NCI-H2196 (cell line): ENCODE measurements around the gene SPAG8.

Source experiments
- DNase-seq: peaks from one replicate; lab custom pipeline; 2025; ENCODE audit not compliant: unreplicated experiment; lab: John Stamatoyannopoulos, UW

SPAG8 gene

DNA sequence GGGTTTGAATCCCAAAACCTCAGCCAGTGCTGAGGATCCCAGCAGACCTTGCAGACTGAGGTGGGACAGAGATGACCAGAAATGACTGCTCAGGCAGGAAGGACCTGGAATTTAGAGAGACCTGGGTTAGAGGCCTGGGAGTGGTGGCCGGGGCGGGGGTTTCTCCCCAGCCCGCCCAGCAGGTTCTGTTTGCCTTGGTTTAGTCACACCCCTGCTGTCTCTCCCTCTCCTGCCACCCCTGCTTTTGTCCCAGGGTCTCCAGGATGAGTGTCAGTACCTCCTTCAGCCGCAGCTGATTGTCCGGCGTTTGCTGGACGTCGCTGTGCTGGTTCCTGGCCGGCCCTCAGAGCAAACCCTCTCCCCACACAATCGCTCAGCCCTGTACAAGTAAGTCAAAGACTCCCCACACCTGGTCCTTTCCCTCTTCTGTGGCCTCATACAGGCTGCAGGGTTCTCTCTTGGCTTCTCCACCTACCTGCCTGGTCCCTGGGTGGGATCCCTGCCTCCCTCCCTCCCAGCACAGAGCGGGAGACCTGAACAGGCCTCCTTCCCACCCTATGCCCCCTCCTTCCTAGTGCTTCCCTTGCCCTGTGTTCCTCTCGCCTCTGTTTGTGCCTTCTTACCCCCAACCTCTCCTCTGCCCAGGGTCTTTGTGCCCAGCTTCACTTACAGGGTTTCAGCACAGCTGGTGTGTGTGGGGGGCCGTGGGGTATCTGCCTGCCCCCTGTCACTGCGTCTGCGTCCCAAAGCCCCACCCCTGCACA is 29.0 kb upstream of the SPAG8 start:
- no peak for DNase-seq

DNA sequence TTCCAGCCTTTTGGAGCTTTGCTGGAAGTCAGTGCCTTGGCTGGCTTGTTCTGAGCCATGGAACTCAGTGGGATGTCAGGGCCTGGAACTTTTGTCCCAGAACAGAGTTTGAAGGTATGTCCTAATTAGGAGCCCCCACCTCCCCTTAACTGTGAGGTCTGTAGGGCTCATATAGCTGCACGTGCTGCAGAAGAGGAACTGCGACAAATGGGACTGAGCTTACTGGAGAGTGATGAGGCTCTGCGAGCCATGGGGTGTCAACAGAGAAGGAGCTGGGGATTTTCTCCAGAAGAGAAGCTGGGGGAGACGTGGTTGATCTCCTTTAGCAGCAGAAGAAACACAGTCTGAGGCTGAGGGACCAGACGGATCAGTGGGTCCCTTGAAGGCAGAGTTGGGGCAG is 27.9 kb upstream of the SPAG8 start:
- DNase-seq = no peak

GRCh38 chr9:35836595-35836994 is 24.5 kb upstream of the SPAG8 start:
- DNase-seq = no peak

- no peak for DNase-seq
Observed at GRCh38 chr9:35835766-35836165, 23.7 kb upstream of the SPAG8 start.

- DNase-seq = no peak
Observed at GRCh38 chr9:35835216-35835632, 23.2 kb upstream of the SPAG8 start.

DNA sequence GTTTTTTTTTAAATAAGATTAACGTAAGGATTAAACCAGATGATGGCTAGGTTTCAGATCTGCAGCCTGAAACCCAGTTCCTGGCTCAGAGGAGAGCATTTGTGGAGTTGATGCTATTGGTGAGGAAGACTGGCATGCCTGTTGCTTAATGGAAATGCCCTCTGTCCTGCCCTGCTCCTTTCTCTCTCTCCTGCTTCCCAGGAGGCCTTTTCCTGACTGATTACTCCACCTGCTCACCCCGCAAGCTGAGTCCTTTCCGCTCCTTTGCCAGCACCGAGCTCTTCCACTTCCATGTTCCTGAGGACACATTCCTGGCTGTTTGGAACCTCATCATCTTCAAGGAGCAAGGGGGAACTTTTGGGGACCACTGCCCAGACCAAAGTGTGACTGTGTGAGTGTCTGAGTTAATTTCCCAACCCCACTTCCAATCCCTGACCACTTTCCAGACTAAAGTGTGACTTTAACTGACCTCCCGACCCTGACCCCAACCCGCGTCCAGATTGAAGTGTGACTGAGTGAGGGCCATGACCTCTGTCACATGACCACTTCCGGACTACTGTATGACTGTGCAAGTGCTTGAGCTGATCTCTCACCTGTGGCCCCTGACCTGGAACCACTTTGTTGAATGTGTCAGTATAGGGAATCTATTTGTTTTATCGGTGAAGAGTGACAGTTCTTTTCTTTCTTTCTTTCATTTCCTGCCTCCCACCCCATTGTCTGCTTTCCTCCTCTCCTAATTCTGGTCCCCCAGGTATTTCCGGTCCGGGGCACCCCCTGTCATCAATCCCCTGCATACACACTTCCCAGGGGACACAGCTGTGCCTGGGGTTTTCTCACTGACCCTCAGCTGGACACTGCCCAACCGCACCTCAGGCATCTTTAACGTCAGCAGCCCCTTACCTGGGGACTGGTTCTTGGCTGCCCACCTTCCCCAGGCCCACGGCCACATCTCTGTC is 22.5 kb upstream of the SPAG8 start:
- DNase-seq = no peak

DNA sequence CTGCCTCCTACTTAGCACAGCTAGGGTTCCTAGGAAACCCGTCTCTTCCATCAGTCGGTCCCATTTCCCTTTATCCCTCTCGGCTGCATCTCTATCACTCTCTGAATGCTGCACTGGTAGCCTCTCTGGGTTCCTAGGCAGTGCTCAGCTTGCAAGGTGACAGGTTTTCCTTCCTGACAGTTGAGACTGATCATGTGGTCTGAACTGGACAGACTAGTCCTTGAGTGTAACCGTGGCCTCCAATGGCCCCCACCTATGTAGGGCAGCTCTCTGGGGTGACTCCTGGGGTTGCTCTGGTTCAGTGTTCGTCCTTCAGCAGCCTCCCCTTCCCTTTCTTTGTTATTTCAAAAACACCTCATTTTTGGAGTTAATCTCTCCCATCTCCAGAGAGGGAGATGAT is 20.8 kb upstream of the SPAG8 start:
- no peak for DNase-seq

GRCh38 chr9:35831040-35831439 is 19.0 kb upstream of the SPAG8 start:
- DNase-seq = no peak

DNA sequence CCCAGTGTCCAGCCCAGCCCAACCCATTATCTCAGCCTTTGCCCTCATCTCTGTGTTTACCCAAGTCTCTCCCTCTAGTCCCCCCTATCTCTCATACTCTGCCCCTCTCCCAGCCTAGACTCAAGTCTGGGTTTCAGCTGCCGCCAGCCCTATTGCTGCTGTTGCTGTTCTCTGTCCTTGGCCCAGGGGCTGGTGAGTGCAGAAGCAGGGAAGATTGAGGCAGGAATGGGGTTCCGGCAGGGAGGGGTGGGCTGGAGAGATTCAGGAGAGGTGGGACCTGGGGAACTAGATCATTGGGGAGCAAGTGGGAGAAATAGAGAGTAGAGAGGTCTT is 17.7 kb upstream of the SPAG8 start:
- DNase-seq = no peak

- DNase-seq = peak; percentile 92
Observed at GRCh38 chr9:35829084-35829763, 17.2 kb upstream of the SPAG8 start, which contains the start of gene TMEM8B. TMEM8B (plus strand) TSS chr9:35829228; CDS start chr9:35829448, 220 bp downstream.

DNA sequence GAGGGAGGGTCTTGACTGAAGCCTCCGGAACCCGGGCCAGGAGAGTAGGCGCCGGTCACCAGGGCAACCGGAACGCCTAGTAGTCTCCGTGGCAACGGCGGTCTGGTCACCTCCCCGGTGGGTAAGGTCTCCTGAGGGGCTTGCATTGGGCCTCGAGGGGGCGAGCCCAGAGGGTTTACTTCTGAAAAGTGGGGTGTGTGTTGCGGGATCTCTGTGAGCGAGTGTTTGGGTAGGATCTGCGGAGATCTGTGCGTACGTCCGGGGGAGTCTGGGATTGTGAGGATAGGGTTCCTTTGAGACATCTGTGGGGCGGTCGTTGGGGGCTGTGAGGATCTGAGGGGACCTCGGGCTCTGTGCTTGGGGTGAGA is 16.6 kb upstream of the SPAG8 start, which contains the start of gene FAM221B:
TSS of gene FAM221B (minus strand) at position 17 of the 368 bp plus-strand sequence. CDS start 2,571 bp downstream, outside the sequence.
- peak; percentile 36 for DNase-seq

DNA sequence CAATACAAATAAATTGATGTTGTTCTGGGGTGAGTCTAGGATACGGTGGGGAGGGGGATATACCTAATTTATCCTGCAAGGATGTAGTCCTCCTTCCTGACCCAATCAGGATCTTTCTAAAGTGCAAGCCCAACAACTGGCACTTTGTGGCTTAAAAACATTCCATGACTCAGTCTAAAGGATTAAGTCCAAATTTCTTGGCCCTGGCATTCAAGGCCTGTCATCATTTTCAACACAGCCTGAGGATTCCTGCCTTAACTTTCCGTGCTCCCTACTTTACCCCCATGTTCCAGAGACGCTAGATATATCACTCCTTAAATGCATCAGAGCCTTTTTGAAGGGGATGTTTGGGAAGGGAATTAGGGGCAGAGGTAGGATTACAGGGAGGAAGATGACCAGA is 15.4 kb upstream of the SPAG8 start:
- DNase-seq = no peak

- DNase-seq = peak; percentile 60
Observed at GRCh38 chr9:35826071-35826701, 14.1 kb upstream of the SPAG8 start.

DNA sequence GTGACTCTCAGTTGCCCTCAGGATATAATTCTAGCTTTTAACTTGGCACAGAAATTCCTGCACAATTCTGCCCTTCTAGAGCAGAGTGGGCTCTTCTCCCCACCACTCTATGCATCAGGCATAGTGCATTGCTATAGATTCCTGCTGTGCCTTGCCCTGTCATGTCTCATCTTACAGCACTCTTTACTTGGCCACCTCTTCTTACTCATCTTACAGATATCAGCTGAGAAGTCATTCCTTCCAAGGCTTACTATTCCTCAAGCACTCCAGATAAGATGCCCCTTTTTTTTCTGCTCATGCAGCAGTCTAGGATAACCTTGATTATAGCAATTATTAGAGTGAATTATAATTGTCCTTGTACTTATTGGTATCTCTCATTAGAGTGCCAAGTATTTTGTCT is 10.9 kb upstream of the SPAG8 start:
- no peak for DNase-seq

DNA sequence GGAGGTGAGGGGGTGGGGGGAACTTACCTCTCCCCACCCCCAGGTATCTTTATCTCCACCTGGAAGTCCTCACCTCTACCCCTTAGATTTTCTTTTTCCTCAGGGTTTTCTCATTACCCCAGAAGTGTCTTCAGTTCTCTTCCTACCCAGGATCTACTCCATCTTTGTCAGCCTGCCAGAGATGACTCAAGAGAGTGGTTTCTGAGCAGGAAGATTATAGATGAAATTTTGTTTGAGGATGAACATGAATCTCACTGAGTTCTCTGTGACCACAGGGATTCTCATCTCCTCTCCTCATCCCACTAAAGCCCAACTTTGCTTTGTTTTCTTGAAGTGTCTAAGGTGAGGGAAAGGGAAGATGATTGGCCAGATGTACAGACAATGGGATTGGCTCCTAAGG is 8.0 kb upstream of the SPAG8 start:
- DNase-seq = peak; percentile 12

- DNase-seq = no peak
Observed at GRCh38 chr9:35818341-35818740, 6.3 kb upstream of the SPAG8 start.

DNA sequence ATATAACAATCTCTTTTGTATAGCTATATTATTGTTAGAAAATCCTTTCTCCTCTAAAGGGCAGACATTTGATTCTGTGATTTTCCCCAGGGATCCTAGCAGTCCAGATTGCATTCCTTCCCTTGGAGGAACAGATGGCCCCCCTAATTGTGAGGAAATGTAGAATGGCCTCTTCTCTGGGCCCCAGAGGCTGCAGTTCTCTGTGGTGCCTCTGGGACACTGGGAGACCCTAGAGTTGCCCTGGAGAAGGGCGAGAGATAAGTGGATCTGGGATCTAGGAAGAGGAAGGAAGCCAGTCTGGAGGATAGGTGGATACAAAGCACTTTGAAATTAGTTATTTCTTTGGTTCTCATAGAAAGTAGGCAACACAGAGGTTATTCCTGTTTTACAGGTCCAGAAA is 4.6 kb upstream of the SPAG8 start:
- no peak for DNase-seq

GRCh38 chr9:35814841-35815543 is 2.9 kb upstream of the SPAG8 start, which contains the start of gene HINT2:
HINT2 (minus strand) TSS chr9:35815042; CDS start chr9:35814979, 63 bp downstream.
- peak; percentile 99 for DNase-seq

- DNase-seq = peak; percentile 58
Observed at GRCh38 chr9:35814106-35814840, 2.2 kb upstream of the SPAG8 start.
